BJ (cell line): ENCODE results near the gene RBMS2. TPM values are rescaled to one million over a fixed set of nuclear protein-coding genes. Genes with fewer than 3 reads are reported as not detected.

Source experiments
- CTCF ChIA-PET: fragments of 350-600 bp; formaldehyde crosslinking; extraction: SDS; loops from one replicate; lab custom pipeline; 2021; ENCODE audit warnings: antibody characterized with exemption, inconsistent platforms; lab: Yijun Ruan, JAX
- POLR2A ChIA-PET: fragments of 300-600 bp; sonication (Branson Sonifier 250); formaldehyde crosslinking; extraction: SDS; loops from one replicate; lab custom pipeline; 2021; ENCODE audit warnings: antibody characterized with exemption; lab: Charles Lee
- DNase-seq: peaks from one replicate; pipeline ENCODE4 v3.0.0-alpha.2; 2011; ENCODE audit warnings: low read depth
- H3K27me3 ChIP-seq: 2 replicates; pipeline ENCODE4 v1.6.0; 2011; ENCODE audit warnings: low read length; ENCODE audit not compliant: control insufficient read depth, insufficient read depth
- H3K36me3 ChIP-seq: 2 replicates; pipeline ENCODE4 v1.5.1; 2011; ENCODE audit warnings: low read length; ENCODE audit not compliant: control insufficient read depth, insufficient read depth
- H3K4me3 ChIP-seq: 2 replicates; pipeline ENCODE4 v1.5.1; 2011; ENCODE audit warnings: low read depth, mild to moderate bottlenecking, control low read depth, low read length
- polyA plus RNA-seq: library from polyadenylated mRNA; depleted of rRNA; stranded (reverse); fragments of >200 nt; gene quantifications from 2 replicates; pipeline ENCODE4 v1.2.3, GENCODE V29; 2011
- TF ChIP-seq, protein P1 (sequence below): IDR thresholded peaks from 2 replicates; pipeline ENCODE4 v1.5.1; 2011; ENCODE audit warnings: low read depth, mild to moderate bottlenecking, control low read depth, inconsistent platforms, low read length, moderate library complexity; ENCODE audit not compliant: insufficient read depth

The RBMS2 gene
- polyA plus RNA-seq, 1 experiment = 67.9 TPM

DNA sequence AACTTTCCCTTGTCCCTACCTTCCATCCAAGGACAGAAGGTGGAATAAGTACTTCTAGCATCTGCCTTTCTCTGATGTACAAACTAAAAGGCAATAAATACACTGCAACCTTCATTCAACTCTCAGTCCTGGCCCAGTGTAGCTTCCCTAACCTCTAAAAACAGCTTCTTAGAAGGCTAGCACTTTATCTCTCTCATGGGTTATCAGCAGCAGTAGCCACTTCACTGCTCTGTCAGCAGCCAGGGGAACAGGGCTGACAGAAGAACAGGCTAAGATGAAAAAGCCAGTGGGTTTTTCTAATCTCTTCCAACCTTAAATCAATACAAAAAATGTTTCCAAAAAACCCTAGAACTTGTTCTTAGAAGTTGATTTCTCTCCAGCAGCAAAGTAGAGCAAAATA is 95.3 kb downstream of the RBMS2 start:
- ChIA-PET CTCF (interaction anchor here (1.5 kb wide), 1 partner anchor 9 kb away, joined by 4 read pairs; no protein-coding TSS in a partner anchor), POLR2A (no interaction called here)
- Histone ChIP-seq H3K27me3 (no peaks in the 10 kb centered on the region), H3K4me3 (no peak overlapping the region), H3K36me3 (peaks cover 47% of the 10 kb centered on the region)
- DNase-seq = no peak
- TF ChIP-seq, protein P1, sequence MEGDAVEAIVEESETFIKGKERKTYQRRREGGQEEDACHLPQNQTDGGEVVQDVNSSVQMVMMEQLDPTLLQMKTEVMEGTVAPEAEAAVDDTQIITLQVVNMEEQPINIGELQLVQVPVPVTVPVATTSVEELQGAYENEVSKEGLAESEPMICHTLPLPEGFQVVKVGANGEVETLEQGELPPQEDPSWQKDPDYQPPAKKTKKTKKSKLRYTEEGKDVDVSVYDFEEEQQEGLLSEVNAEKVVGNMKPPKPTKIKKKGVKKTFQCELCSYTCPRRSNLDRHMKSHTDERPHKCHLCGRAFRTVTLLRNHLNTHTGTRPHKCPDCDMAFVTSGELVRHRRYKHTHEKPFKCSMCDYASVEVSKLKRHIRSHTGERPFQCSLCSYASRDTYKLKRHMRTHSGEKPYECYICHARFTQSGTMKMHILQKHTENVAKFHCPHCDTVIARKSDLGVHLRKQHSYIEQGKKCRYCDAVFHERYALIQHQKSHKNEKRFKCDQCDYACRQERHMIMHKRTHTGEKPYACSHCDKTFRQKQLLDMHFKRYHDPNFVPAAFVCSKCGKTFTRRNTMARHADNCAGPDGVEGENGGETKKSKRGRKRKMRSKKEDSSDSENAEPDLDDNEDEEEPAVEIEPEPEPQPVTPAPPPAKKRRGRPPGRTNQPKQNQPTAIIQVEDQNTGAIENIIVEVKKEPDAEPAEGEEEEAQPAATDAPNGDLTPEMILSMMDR = no peak

DNA sequence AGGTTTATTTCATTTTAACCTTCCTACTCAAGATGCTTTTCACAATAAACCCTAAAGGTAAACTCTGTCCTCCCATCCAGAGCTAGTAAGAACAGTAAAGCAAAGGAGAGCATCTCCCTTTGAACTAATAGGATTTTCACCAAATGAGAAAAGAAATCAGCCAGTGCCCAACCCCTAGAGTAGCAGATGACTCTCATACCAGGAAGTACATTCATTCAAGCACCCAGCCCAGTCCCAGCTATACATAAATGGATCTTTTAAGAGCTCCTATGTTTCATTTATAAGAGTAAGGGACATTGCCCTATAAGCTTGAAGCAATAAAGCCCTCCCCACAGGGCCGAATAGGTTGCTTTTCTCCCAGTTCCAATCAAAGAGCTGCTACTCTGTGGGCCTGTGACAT is 100.9 kb downstream of the RBMS2 start:
- Histone ChIP-seq H3K4me3 (no peak overlapping the region), H3K36me3 (peaks cover 4% of the 10 kb centered on the region; the same call in 1 of the 2 replicates), H3K27me3 (no peaks in the 10 kb centered on the region)
- CTCF ChIA-PET = interaction anchor here (1.9 to 2.2 kb wide), 3 partner anchors 13 to 109 kb away, joined by 5 to 6 read pairs (median 6); no protein-coding TSS in a partner anchor
- POLR2A ChIA-PET = no interaction called here
- DNase-seq = no peak
- TF ChIP-seq, protein P1 = no peak

DNA sequence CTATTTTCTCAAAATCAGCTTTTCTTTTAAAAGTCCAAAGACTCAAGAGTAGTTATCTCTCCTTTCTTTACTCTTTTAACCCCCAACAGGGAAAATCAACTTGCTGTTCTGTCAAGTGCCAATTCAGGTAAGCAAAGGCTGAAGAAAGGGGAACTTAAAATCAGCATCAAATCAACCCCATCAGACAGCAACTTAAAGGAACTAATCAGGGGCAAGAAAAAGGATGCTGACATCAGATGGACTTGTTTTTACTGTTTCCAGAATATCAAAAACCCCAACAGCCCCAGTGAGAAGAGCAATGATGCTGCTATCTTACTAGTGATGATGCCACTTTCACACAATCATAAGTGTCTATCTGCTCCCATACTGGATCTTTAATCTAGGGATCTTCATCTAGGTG is 105.1 kb downstream of the RBMS2 start:
- POLR2A ChIA-PET = no interaction called here
- peaks cover 2% of the 10 kb centered on the region; the same call in 1 of the 2 replicates for H3K36me3 ChIP-seq
- CTCF ChIA-PET = interaction anchor here (1.0 to 1.1 kb wide), 2 partner anchors 11 to 32 kb away, joined by 3 to 4 read pairs; no protein-coding TSS in a partner anchor
- no peak overlapping the region for H3K4me3 ChIP-seq
- no peak for DNase-seq
- TF ChIP-seq, protein P1 = no peak
- H3K27me3 ChIP-seq = no peaks in the 10 kb centered on the region

DNA sequence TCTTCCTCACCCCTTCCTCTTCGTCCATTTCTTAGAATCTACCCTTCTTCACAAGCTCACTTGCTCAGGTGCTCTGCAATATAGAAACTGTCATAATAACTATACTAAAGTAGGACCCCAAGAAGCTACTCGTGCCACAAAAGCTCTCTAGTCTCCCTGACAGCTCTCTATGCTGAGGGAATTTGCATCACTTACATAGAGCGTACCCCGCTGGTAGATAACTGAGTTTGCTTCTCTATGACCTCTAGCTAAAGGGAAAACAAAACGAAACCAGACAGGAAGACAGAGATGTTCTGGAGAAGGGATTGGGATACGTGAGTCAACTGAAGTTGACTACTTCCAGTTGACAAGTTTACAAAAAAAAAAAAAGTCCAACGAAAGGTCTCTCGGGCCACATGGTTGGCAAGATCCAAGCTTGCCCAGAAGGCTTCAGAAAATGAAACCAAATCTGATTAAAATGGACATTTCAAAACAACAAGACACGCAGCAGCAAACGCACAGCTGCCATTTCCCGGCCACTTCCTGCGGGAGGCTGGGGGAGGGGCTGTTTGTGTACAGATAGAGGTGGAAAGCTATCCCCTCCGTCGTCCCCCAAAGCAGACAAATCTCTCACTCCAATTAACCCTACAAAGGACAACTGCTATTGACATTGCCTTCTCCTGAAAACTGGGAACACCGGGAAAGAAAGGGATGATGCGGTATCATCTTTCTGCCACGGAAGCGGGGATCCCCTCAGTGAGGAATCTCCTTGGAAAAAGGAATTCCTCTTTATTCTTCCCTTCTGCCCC is 107.2 kb downstream of the RBMS2 start:
- TF ChIP-seq, protein P1 = no peak
- Histone ChIP-seq H3K27me3 (no peaks in the 10 kb centered on the region), H3K4me3 (peak overlapping the region; percentile 94), H3K36me3 (peaks cover 2% of the 10 kb centered on the region; the same call in 1 of the 2 replicates)
- DNase-seq = no peak
- POLR2A ChIA-PET = interaction anchor here (0.6 kb wide), 2 partner anchors 13 to 699 kb away, joined by 3 to 17 read pairs; no protein-coding TSS in a partner anchor
- CTCF ChIA-PET = interaction anchor here (0.7 to 1.8 kb wide), 9 partner anchors 8 to 127 kb away, joined by 3 to 5 read pairs (median 4); no protein-coding TSS in a partner anchor
